ENCODE data around the gene FN1. TPM values are rescaled to one million over a fixed set of nuclear protein-coding genes. Genes with fewer than 3 reads are reported as not detected.

Gene FN1
- 82.2 TPM for polyA plus RNA-seq (2013, experiment 1 of 2)
- polyA plus RNA-seq (2013, experiment 2 of 2): 79.8 TPM

DNA sequence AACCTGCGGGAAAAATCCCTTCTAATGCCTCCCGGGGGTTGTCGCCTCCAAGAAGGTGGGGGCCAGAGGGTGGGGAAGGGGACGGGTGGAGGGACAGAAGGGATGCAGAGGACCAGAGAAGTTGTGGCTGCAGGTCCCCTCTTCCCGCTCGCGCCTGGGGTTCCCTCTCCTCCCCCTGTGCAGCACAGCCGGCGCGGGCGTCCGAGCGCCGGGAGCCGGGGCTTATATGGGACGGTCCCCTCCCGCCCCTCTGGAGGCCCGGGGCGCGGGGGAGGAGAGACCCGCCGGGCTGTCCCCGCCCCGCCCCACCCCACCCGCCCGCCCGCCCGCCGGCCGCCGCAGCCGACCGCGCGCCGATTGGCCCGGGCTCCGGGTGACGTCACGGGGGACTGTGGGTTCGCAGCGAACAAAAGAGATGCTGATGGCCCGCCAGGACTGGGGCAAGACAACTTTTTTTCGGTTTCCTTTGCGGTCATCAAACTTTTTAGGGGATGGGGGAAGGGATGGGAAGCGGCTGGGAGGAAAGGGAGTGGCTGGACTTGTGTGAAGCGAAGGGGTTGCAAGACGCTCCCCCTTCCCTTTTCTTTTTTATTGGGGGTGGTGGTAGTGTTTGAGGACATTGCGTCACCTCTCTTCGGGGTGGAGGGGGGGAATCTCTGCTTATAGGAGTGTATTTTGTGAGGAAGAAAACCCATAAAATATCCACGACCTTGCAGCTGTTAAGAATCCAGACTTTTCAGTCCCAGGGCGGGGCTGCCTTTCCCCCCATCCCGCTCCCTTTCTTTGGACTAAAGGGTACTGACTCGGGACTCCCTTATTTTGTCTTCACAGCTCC is at the start of gene FN1:
Gene FN1 (minus strand): TSS at position 199 of the 835 bp plus-strand sequence. CDS start 266 bp downstream, outside the sequence.
- peak within 1 kb of the TSS; percentile 95 for H3K18ac ChIP-seq (ENCODE audit: low read length)
- no CpG with 5 or more reads among the region's 54 CpGs for WGBS (ENCODE audit: extremely low coverage, insufficient coverage, low lambda C conversion rate)
- peak within 1 kb of the TSS; percentile 64 for H4K5ac ChIP-seq (ENCODE audit: low read length)

DNA sequence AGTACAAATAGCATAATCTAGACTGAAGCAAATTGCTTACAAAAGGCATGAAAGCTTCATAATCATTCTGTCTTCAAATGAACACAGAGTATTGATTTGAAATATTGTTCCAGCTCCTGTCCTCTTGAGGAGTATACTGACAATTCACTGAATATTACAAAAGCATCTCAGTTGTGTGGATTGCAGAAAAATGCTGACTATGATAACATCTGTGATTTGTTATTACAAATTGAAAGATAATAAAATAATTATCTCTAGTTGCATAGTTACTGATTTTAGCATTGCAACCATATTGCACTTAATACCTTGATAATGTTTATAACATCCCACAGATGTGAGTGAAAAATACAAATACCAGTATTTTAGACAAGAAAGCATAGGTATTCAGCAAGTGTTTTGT is 49.2 kb upstream of the FN1 start:
- Histone ChIP-seq H2BK5ac (ENCODE audit: low read length) (no peak overlapping the region), H3K36me3 (ENCODE audit: control insufficient read depth, insufficient read depth, low read length) (no peaks in the 10 kb centered on the region), H4K5ac (ENCODE audit: low read length) (no peak overlapping the region), H3K9ac (ENCODE audit: low read length) (no peak overlapping the region), H3K56ac (ENCODE audit: low read length) (no peak overlapping the region), H3K4me2 (ENCODE audit: low read length) (no peak overlapping the region), H3K18ac (ENCODE audit: low read length) (no peak overlapping the region), H3K23ac (ENCODE audit: low read length) (no peak overlapping the region), H2AK5ac (ENCODE audit: low read length) (no peak overlapping the region), H2BK120ac (ENCODE audit: low read depth, low read length) (no peak overlapping the region), H3K4ac (ENCODE audit: low read depth, low read length) (no peak overlapping the region), H3K79me2 (ENCODE audit: control insufficient read depth, insufficient read depth, low read length) (no peaks in the 10 kb centered on the region), H2BK15ac (replicated peaks; ENCODE audit: low read depth) (no peak overlapping the region), H3K79me1 (ENCODE audit: low read length) (no peaks in the 10 kb centered on the region), H3K27ac (ENCODE audit: low read depth, low read length) (no peak overlapping the region), H3K4me1 (ENCODE audit: control insufficient read depth, low read depth, low read length) (no peaks in the 10 kb centered on the region), H4K8ac (ENCODE audit: low read depth, low read length) (no peak overlapping the region), H3K4me3 (ENCODE audit: low read length) (no peak overlapping the region), H3K27me3 (ENCODE audit: insufficient read depth, low read length, poor library complexity) (no peaks in the 10 kb centered on the region)
- no peak for DNase-seq

More for the DNA sequence above, at the start of gene FN1:
- H3K4me3 ChIP-seq (ENCODE audit: low read length): peak within 1 kb of the TSS; percentile 67
- peak within 1 kb of the TSS; percentile 80 for H2BK5ac ChIP-seq (ENCODE audit: low read length)
- H3K79me1 ChIP-seq (ENCODE audit: low read length): peaks cover 2% of the 10 kb centered on the region
- peak within 1 kb of the TSS; percentile 97 for H3K23ac ChIP-seq (ENCODE audit: low read length)
- H4K8ac ChIP-seq (ENCODE audit: low read depth, low read length): no peak within 1 kb of the TSS
- peaks cover 3% of the 10 kb centered on the region for H3K36me3 ChIP-seq (ENCODE audit: control insufficient read depth, insufficient read depth, low read length)
- H2BK120ac ChIP-seq (ENCODE audit: low read depth, low read length): peak within 1 kb of the TSS; percentile 73
- H2BK15ac ChIP-seq (replicated peaks; ENCODE audit: low read depth): no peak within 1 kb of the TSS
- H3K27me3 ChIP-seq (ENCODE audit: insufficient read depth, low read length, poor library complexity): no peaks in the 10 kb centered on the region
- peak within 1 kb of the TSS; percentile 80 for H3K56ac ChIP-seq (ENCODE audit: low read length)
- DNase-seq: peak; percentile 97
- peak within 1 kb of the TSS; percentile 91 for H3K4ac ChIP-seq (ENCODE audit: low read depth, low read length)
- H3K4me2 ChIP-seq (ENCODE audit: low read length): peak within 1 kb of the TSS; percentile 94
- peaks cover 5% of the 10 kb centered on the region for H3K79me2 ChIP-seq (ENCODE audit: control insufficient read depth, insufficient read depth, low read length)
- H3K27ac ChIP-seq (ENCODE audit: low read depth, low read length): peak within 1 kb of the TSS; percentile 97
- H3K9ac ChIP-seq (ENCODE audit: low read length): peak within 1 kb of the TSS; percentile 90
- H3K4me1 ChIP-seq (ENCODE audit: control insufficient read depth, low read depth, low read length): peaks cover 2% of the 10 kb centered on the region
- H2AK5ac ChIP-seq (ENCODE audit: low read length): no peak within 1 kb of the TSS

DNA sequence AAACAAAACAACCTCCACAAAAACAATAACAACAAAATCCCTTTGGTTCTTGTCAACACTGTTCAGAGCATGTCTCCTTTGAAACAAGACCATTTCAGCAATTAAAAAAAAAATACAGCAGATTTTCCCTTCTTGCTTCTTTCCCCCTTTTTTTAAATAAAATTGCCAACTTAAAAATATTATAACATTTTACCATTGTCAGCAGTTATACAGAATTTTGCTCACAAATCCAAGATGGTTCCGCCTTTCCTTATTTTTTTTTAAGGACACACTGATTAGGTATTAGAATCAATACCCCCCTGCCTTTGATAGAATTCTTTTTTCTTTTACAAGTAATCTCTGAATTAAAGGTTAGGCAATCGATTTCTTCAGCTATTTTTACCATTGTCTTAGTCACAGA is 48.7 kb upstream of the FN1 start:
- no peak overlapping the region for H3K23ac ChIP-seq (ENCODE audit: low read length)
- H3K36me3 ChIP-seq (ENCODE audit: control insufficient read depth, insufficient read depth, low read length): no peaks in the 10 kb centered on the region
- H3K27ac ChIP-seq (ENCODE audit: low read depth, low read length): no peak overlapping the region
- no peaks in the 10 kb centered on the region for H3K79me2 ChIP-seq (ENCODE audit: control insufficient read depth, insufficient read depth, low read length)
- H3K79me1 ChIP-seq (ENCODE audit: low read length): no peaks in the 10 kb centered on the region
- no peak overlapping the region for H3K4me2 ChIP-seq (ENCODE audit: low read length)
- H3K27me3 ChIP-seq (ENCODE audit: insufficient read depth, low read length, poor library complexity): no peaks in the 10 kb centered on the region
- no peak overlapping the region for H3K4ac ChIP-seq (ENCODE audit: low read depth, low read length)
- no peaks in the 10 kb centered on the region for H3K4me1 ChIP-seq (ENCODE audit: control insufficient read depth, low read depth, low read length)
- no peak overlapping the region for H3K4me3 ChIP-seq (ENCODE audit: low read length)
- H2BK5ac ChIP-seq (ENCODE audit: low read length): no peak overlapping the region
- no peak overlapping the region for H3K56ac ChIP-seq (ENCODE audit: low read length)
- H2BK15ac ChIP-seq (replicated peaks; ENCODE audit: low read depth): no peak overlapping the region
- H2BK120ac ChIP-seq (ENCODE audit: low read depth, low read length): no peak overlapping the region
- H2AK5ac ChIP-seq (ENCODE audit: low read length): no peak overlapping the region
- WGBS (ENCODE audit: extremely low coverage, insufficient coverage, low lambda C conversion rate): no CpG with 5 or more reads among the region's 2 CpGs
- DNase-seq: no peak
- H4K5ac ChIP-seq (ENCODE audit: low read length): no peak overlapping the region
- H3K9ac ChIP-seq (ENCODE audit: low read length): no peak overlapping the region
- H3K18ac ChIP-seq (ENCODE audit: low read length): no peak overlapping the region
- no peak overlapping the region for H4K8ac ChIP-seq (ENCODE audit: low read depth, low read length)

DNA sequence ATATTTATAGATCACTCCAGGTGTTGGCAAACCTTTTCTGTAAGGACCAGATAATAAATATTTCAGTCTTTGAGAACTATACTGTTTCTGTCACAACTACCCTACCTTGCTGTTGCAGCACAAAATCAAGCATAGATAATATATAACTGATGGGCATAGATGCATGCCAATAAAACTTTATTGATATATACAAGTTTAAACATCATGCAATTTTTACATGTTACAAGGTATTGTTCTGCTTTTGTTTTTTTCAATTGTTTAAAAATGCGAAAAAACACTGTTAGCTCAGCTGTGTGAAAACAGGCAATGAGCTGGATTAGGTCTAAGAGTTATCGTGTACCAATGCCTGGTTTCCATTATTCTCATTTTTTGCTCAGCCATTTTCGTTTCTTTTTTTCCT is 47.6 kb upstream of the FN1 start:
- Histone ChIP-seq H3K4ac (ENCODE audit: low read depth, low read length) (no peak overlapping the region), H3K27me3 (ENCODE audit: insufficient read depth, low read length, poor library complexity) (no peaks in the 10 kb centered on the region), H3K36me3 (ENCODE audit: control insufficient read depth, insufficient read depth, low read length) (no peaks in the 10 kb centered on the region), H3K4me3 (ENCODE audit: low read length) (no peak overlapping the region), H3K79me2 (ENCODE audit: control insufficient read depth, insufficient read depth, low read length) (no peaks in the 10 kb centered on the region), H4K8ac (ENCODE audit: low read depth, low read length) (no peak overlapping the region), H3K56ac (ENCODE audit: low read length) (no peak overlapping the region), H2BK15ac (replicated peaks; ENCODE audit: low read depth) (no peak overlapping the region), H3K4me1 (ENCODE audit: control insufficient read depth, low read depth, low read length) (no peaks in the 10 kb centered on the region), H3K9ac (ENCODE audit: low read length) (no peak overlapping the region), H2BK120ac (ENCODE audit: low read depth, low read length) (no peak overlapping the region), H2AK5ac (ENCODE audit: low read length) (no peak overlapping the region), H3K23ac (ENCODE audit: low read length) (no peak overlapping the region), H3K18ac (ENCODE audit: low read length) (no peak overlapping the region), H2BK5ac (ENCODE audit: low read length) (no peak overlapping the region), H3K4me2 (ENCODE audit: low read length) (no peak overlapping the region), H3K79me1 (ENCODE audit: low read length) (no peaks in the 10 kb centered on the region), H3K27ac (ENCODE audit: low read depth, low read length) (no peak overlapping the region), H4K5ac (ENCODE audit: low read length) (no peak overlapping the region)
- DNase-seq: no peak
- WGBS (ENCODE audit: extremely low coverage, insufficient coverage, low lambda C conversion rate): no CpG with 5 or more reads among the region's 3 CpGs

DNA sequence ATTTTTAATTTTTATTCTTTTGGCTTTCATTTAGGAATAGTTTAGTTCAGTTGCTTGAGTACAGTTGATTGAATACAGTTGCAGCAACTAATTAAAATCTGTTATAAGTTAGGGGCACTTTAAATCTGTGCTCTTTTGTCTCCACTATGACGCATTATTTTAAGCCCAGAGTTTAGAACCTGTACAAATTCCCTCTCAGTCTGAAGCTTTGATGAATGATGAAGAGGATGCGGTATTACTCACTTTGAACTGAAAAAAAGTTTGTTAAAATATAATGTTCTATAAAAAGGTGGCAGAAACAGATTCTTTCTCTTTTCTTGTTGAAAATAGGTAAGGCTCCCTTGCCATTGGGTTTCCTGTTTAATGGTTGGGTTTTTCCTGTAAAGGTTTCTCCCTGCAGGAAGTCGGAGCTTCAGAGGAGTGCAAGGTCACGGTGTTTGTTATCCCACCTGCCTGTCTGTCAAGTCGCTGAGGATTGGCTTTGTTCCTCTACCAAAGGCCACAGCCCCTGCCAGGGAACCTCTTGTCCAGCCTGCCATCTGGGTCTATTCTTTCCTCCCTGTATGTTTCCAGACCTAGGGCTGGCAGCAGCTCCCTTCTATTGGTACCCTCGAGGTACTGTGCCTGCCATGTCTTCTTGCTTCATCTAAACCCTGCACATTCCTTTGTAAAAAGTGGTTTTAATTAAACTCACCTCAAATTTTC is 43.8 kb upstream of the FN1 start:
- WGBS (ENCODE audit: extremely low coverage, insufficient coverage, low lambda C conversion rate): no CpG with 5 or more reads among the region's 6 CpGs
- Histone ChIP-seq H3K4me2 (ENCODE audit: low read length) (no peak overlapping the region), H3K4me1 (ENCODE audit: control insufficient read depth, low read depth, low read length) (no peaks in the 10 kb centered on the region), H3K56ac (ENCODE audit: low read length) (no peak overlapping the region), H3K9ac (ENCODE audit: low read length) (no peak overlapping the region), H3K36me3 (ENCODE audit: control insufficient read depth, insufficient read depth, low read length) (no peaks in the 10 kb centered on the region), H3K4me3 (ENCODE audit: low read length) (no peak overlapping the region), H2AK5ac (ENCODE audit: low read length) (no peak overlapping the region), H4K8ac (ENCODE audit: low read depth, low read length) (no peak overlapping the region), H3K79me2 (ENCODE audit: control insufficient read depth, insufficient read depth, low read length) (no peaks in the 10 kb centered on the region), H3K79me1 (ENCODE audit: low read length) (no peaks in the 10 kb centered on the region), H2BK15ac (replicated peaks; ENCODE audit: low read depth) (no peak overlapping the region), H3K27me3 (ENCODE audit: insufficient read depth, low read length, poor library complexity) (no peaks in the 10 kb centered on the region), H2BK120ac (ENCODE audit: low read depth, low read length) (no peak overlapping the region), H3K23ac (ENCODE audit: low read length) (no peak overlapping the region), H3K4ac (ENCODE audit: low read depth, low read length) (peak overlapping the region; percentile 59), H4K5ac (ENCODE audit: low read length) (no peak overlapping the region), H2BK5ac (ENCODE audit: low read length) (no peak overlapping the region), H3K18ac (ENCODE audit: low read length) (no peak overlapping the region), H3K27ac (ENCODE audit: low read depth, low read length) (no peak overlapping the region)
- DNase-seq: peak; percentile 33
